GM12878 (cell line): Measurements from ENCODE around the gene MACROD2. TPM values are rescaled to one million over a fixed set of nuclear protein-coding genes. Genes with fewer than 3 reads are reported as not detected.

Experiments used
- ATAC-seq: fragments of 200-7000 bp; cut with Tn5 transposase; 3 replicates; pipeline ENCODE4 v1.9.1; 2020; ENCODE audit warnings: mild to moderate bottlenecking, moderate library complexity
- BruUV-seq: library from RNA; stranded (reverse); fragments of 400-500 nt; replicated peaks from 2 replicates; lab custom pipeline; 2021; lab: Mats Ljungman, UMichigan
- CTCF ChIA-PET: fragments of 300-600 bp; sonication (Branson Sonifier 250); formaldehyde crosslinking; extraction: SDS; loops from one replicate; lab custom pipeline; 2021; ENCODE audit warnings: inconsistent platforms; lab: Yijun Ruan, JAX
- POLR2A ChIA-PET: fragments of 350-600 bp; formaldehyde crosslinking; extraction: SDS; loops from one replicate; lab custom pipeline; 2021; ENCODE audit warnings: inconsistent platforms; lab: Charles Lee
- RAD21 ChIA-PET: fragments of 300-600 bp; sonication (Branson Sonifier 250); formaldehyde crosslinking; loops from one replicate; lab custom pipeline; 2023; ENCODE audit warnings: antibody characterized with exemption; ENCODE audit not compliant: unreplicated experiment; lab: Charles Lee
- SMC1A ChIA-PET: fragments of 300-600 bp; sonication (Branson Sonifier 250); formaldehyde crosslinking; loops from one replicate; lab custom pipeline; 2023; ENCODE audit not compliant: unreplicated experiment, uncharacterized antibody; lab: Charles Lee
- DNase-seq: peaks from one replicate; pipeline ENCODE4 v3.0.0-alpha.2; 2011; ENCODE audit warnings: low read depth, low spot score
- FAIRE-seq: peaks from 3 replicates; lab custom pipeline; 2011; peaks lifted over from hg19 to GRCh38; lab: Jason Lieb, UNC
- H2AFZ ChIP-seq: 2 replicates; pipeline ENCODE4 v1.6.0; 2011; ENCODE audit warnings: low read depth, low read length, control low read depth; ENCODE audit not compliant: control insufficient read depth
- H3K27ac ChIP-seq: 2 replicates; pipeline ENCODE4 v1.5.1; 2011; ENCODE audit warnings: control low read depth; ENCODE audit not compliant: control insufficient read depth, insufficient read depth
- H3K27me3 ChIP-seq, 2 experiments: replicated peaks in 1 of 2; 2 replicates each; pipeline versions ENCODE4 v1.6.0 to v1.6.1; 2011; ENCODE audit warnings: low read length in 1 of 2; ENCODE audit not compliant: control insufficient read depth in 2 of 2, insufficient read depth in 2 of 2
- H3K36me3 ChIP-seq, 2 experiments: 2 replicates each; pipeline ENCODE4 v1.5.1; 2011; ENCODE audit warnings: low read length in 1 of 2; ENCODE audit not compliant: control insufficient read depth in 2 of 2, insufficient read depth in 2 of 2
- H3K4me1 ChIP-seq: 2 replicates; pipeline ENCODE4 v1.6.1; 2011; ENCODE audit warnings: mild to moderate bottlenecking, low read length, moderate library complexity, mixed read lengths; ENCODE audit not compliant: control insufficient read depth, insufficient read depth
- H3K4me2 ChIP-seq: 2 replicates; pipeline ENCODE4 v1.6.0; 2011; ENCODE audit warnings: control low read depth; ENCODE audit not compliant: control insufficient read depth, insufficient read depth
- H3K4me3 ChIP-seq: fragments of 200-600 bp; sonication (generic); 2 replicates; pipeline ENCODE4 v1.5.1; 2016
- H3K79me2 ChIP-seq: 2 replicates; pipeline ENCODE4 v1.6.0; 2011; ENCODE audit warnings: low read length; ENCODE audit not compliant: control insufficient read depth, insufficient read depth
- H3K9ac ChIP-seq: 2 replicates; pipeline ENCODE4 v1.8.0; 2011; ENCODE audit warnings: low read length, control low read depth, mixed read lengths; ENCODE audit not compliant: control insufficient read depth, insufficient read depth
- H3K9me3 ChIP-seq: replicated peaks from 3 replicates; pipeline ENCODE4 v1.5.1; 2011; ENCODE audit warnings: mild to moderate bottlenecking, low read length; ENCODE audit not compliant: control insufficient read depth, insufficient read depth
- H4K20me1 ChIP-seq: 2 replicates; pipeline ENCODE4 v1.6.0; 2011; ENCODE audit not compliant: control insufficient read depth, insufficient read depth
- BHLHE40 ChIP-seq, 2 experiments: fragments of 450-650 bp in 1 of 2; IDR thresholded peaks; 2 replicates each; pipeline ENCODE4 v1.6.1; 2011 to 2017; ENCODE audit warnings: low read depth in 2 of 2, borderline replicate concordance in 1 of 2, improper control_type of control experiment in 1 of 2, low read length in 1 of 2, mild to moderate bottlenecking in 1 of 2
- BMI1 ChIP-seq: fragments of 450-650 bp; IDR thresholded peaks from 2 replicates; pipeline ENCODE4 v1.6.1; 2016; ENCODE audit warnings: mild to moderate bottlenecking, moderate library complexity, borderline replicate concordance
- CBX3 ChIP-seq: fragments of 200-600 bp; sonication (generic); IDR thresholded peaks from 2 replicates; pipeline ENCODE4 v1.6.1; 2016; ENCODE audit warnings: low read depth, borderline replicate concordance
- EED ChIP-seq: sonication (generic); IDR thresholded peaks from 2 replicates; pipeline ENCODE4 v1.6.1; 2016; ENCODE audit warnings: antibody characterized with exemption, low read depth
- ELK1 ChIP-seq: IDR thresholded peaks from 2 replicates; pipeline ENCODE4 v1.6.1; 2012; ENCODE audit warnings: low read depth, low read length, improper control_type of control experiment
- HCFC1 ChIP-seq: fragments of 150-350 bp; IDR thresholded peaks from 2 replicates; pipeline ENCODE4 v1.6.1; 2014; ENCODE audit warnings: low read length
- NR2C1 ChIP-seq: fragments of 450-650 bp; IDR thresholded peaks from 2 replicates; pipeline ENCODE4 v1.6.1; 2017; ENCODE audit warnings: antibody characterized with exemption, mild to moderate bottlenecking, moderate library complexity
- NRF1 ChIP-seq: conservative IDR thresholded peaks from 2 replicates; pipeline ENCODE4 v1.6.1; 2011; ENCODE audit warnings: mild to moderate bottlenecking, low read depth, low read length, improper control_type of control experiment
- RELA ChIP-seq: fragments of 450-650 bp; IDR thresholded peaks from 2 replicates; pipeline ENCODE4 v1.8.0; 2014; ENCODE audit warnings: borderline replicate concordance; ENCODE audit not compliant: partially characterized antibody
- ZNF24 ChIP-seq: fragments of 450-650 bp; IDR thresholded peaks from 2 replicates; pipeline ENCODE4 v1.6.1; 2017; ENCODE audit warnings: antibody characterized with exemption, mild to moderate bottlenecking
- ZNF384 ChIP-seq: IDR thresholded peaks from 2 replicates; pipeline ENCODE4 v1.6.1; 2012; ENCODE audit warnings: low read depth, mild to moderate bottlenecking, low read length, improper control_type of control experiment, borderline replicate concordance
- WGBS: methylation state at CpG from one replicate; pipeline ENCODE4 v1.1.6; 2016; ENCODE audit warnings: low lambda C conversion rate; ENCODE audit not compliant: insufficient replicate concordance, insufficient coverage; ENCODE audit errors: missing lambda C conversion rate; 5-methylcytosine and 5-hydroxymethylcytosine counted together
- in situ Hi-C: fragments of 300-500 bp; cut with MboI; formaldehyde crosslinking; loops from 9 replicates; pipeline ENCODE4 v1.14.3; 2018; ENCODE audit warnings: mixed read lengths
- intact Hi-C: fragments of 100-400 bp; cut with micrococcal nuclease; formaldehyde crosslinking; loops from one replicate; pipeline ENCODE4 v1.14.2; 2022; ENCODE audit not compliant: unreplicated experiment
- polyA plus RNA-seq, 11 experiments: library from polyadenylated mRNA; depleted of rRNA in 4 of 11; unstranded in 6 of 11; stranded (reverse) in 5 of 11; fragments of >200 nt; fragmentation: Nextera tagmentation in 4 of 11; fragmentation: Illumina TruSeq in 1 of 11; extraction: Ambion mirVana in 4 of 11; extraction: Trizol in 1 of 11; gene quantifications; 1 replicate in 1 of 11; 2 replicates in 10 of 11; pipeline versions ENCODE4 v1.2.1 to v1.2.3, GENCODE V29; 2011 to 2016; ENCODE audit warnings: inconsistent platforms in 2 of 11, missing spikeins in 2 of 11, low read depth in 1 of 11
- total RNA-seq, 4 experiments: library from RNA; depleted of rRNA in 3 of 4; stranded (reverse); fragments of >200 nt in 3 of 4; fragmentation: Illumina TruSeq in 1 of 4; extraction: Trizol in 1 of 4; gene quantifications; 2 replicates each; pipeline versions ENCODE4 v1.2.1 to v1.2.3, GENCODE V29; 2013 to 2021

MACROD2 gene
- total and polyA plus RNA-seq, 10 of the 15 experiments (the other 5 are each of a cell fraction or from before 2014, with no cell fraction given): 1.1 to 21.5 (median 2.2) TPM

- Histone ChIP-seq H3K27ac (no peak overlapping the region), H3K79me2 (no peaks in the 10 kb centered on the region), H3K9me3 (no peaks in the 10 kb centered on the region), H3K27me3 (no peaks in the 10 kb centered on the region; a peak in 1 of 4 replicates), H3K4me3 (no peak overlapping the region), H3K4me2 (no peak overlapping the region), H3K4me1 (no peaks in the 10 kb centered on the region), H2AFZ (no peak overlapping the region), H3K9ac (no peak overlapping the region), H4K20me1 (no peaks in the 10 kb centered on the region), H3K36me3 (no peaks in the 10 kb centered on the region)
- DNase-seq: no peak
- 18% methylated on average over 3 of the region's 3 CpGs for WGBS
- RAD21 ChIA-PET: no interaction called here
- no peak for FAIRE-seq
- SMC1A ChIA-PET: interaction anchor here (1.1 kb wide), 1 partner anchor 9 kb away, joined by 4 read pairs; no protein-coding TSS in a partner anchor
- TF ChIP-seq BHLHE40 (IDR thresholded peaks at IDR 0.05; ENCODE audit: borderline replicate concordance in 1 of 2, low read depth in 2 of 2, low read length in 1 of 2): no peak
- no peak for TF ChIP-seq RELA
- TF ChIP-seq ZNF24: no peak
- ATAC-seq: no peak
- POLR2A ChIA-PET: no interaction called here
- in situ Hi-C loops: no loop called here
- CTCF ChIA-PET: interaction anchor here (0.7 kb wide), 1 partner anchor 1122 kb away, joined by 3 read pairs; no protein-coding TSS in a partner anchor
- intact Hi-C loops: no loop called here
- no TSS peak for BruUV-seq
Observed at GRCh38 chr20:15406072-15406471, 1410.8 kb downstream of the MACROD2 start.

- Histone ChIP-seq H4K20me1 (no peaks in the 10 kb centered on the region), H3K27ac (no peak overlapping the region), H3K36me3 (no peaks in the 10 kb centered on the region), H2AFZ (no peak overlapping the region), H3K4me1 (no peaks in the 10 kb centered on the region), H3K9ac (no peak overlapping the region), H3K79me2 (no peaks in the 10 kb centered on the region), H3K4me2 (no peak overlapping the region), H3K4me3 (no peak overlapping the region), H3K9me3 (no peaks in the 10 kb centered on the region), H3K27me3 (no peaks in the 10 kb centered on the region; a peak in 1 of 4 replicates)
- SMC1A ChIA-PET: no interaction called here
- RAD21 ChIA-PET: no interaction called here
- BruUV-seq: no TSS peak
- TF ChIP-seq CBX3 (no peak), ELK1 (no peak), NRF1 (no peak), BMI1 (no peak), ZNF384 (no peak), EED (no peak), NR2C1 (no peak), HCFC1 (no peak)
- CTCF ChIA-PET: interaction anchor here (1.1 kb wide), 1 partner anchor 242 kb away, joined by 4 read pairs; no protein-coding TSS in a partner anchor
- ATAC-seq: no peak
- intact Hi-C loops (no loop called here), in situ Hi-C loops (no loop called here)
- WGBS: 73% methylated on average over 3 of the region's 3 CpGs
- no peak for DNase-seq
- no peak for FAIRE-seq
- POLR2A ChIA-PET: no interaction called here
Observed at GRCh38 chr20:15411781-15412180, 1416.5 kb downstream of the MACROD2 start.
